H1 (cell line): ENCODE measurements around the gene POTEG.
"Not testable (repeated sequence)": the region's sequence is repeated elsewhere in the genome, so short reads cannot be mapped to it uniquely, and the experiment has no call there.

ENCODE experiments used
- CTCF ChIP-seq, 3 experiments: IDR thresholded peaks; 1 replicate in 2 of 3; 2 replicates in 1 of 3; pipeline versions ENCODE4 v1.5.1 to v1.6.1; 2011; ENCODE audit warnings: low read length in 3 of 3, mild to moderate bottlenecking in 3 of 3, inconsistent platforms in 2 of 3, low read depth in 1 of 3, moderate library complexity in 1 of 3; ENCODE audit not compliant: insufficient read depth in 1 of 3; ENCODE audit errors: control extremely low read depth in 1 of 3
- EP300 ChIP-seq, 2 experiments: IDR thresholded peaks; 1 replicate in 1 of 2; 2 replicates in 1 of 2; pipeline ENCODE4 v1.6.1; 2011 to 2012; ENCODE audit warnings: low read depth in 2 of 2, low read length in 2 of 2, mild to moderate bottlenecking in 2 of 2, borderline replicate concordance in 1 of 2, inconsistent platforms in 1 of 2, moderate library complexity in 1 of 2
- EZH2 ChIP-seq: fragments of 200-600 bp; sonication (generic); IDR thresholded peaks from 2 replicates; pipeline ENCODE4 v1.7.1; 2012; ENCODE audit warnings: low read depth, mild to moderate bottlenecking, moderate library complexity, low read length, inconsistent platforms; ENCODE audit not compliant: severe bottlenecking
- NRF1 ChIP-seq: IDR thresholded peaks from 2 replicates; pipeline ENCODE4 v1.6.1; 2011; ENCODE audit warnings: mild to moderate bottlenecking, low read depth, low read length, improper control_type of control experiment
- POLR2A ChIP-seq, 2 experiments: IDR thresholded peaks; 1 replicate in 1 of 2; 2 replicates in 1 of 2; pipeline ENCODE4 v1.6.1; 2011; ENCODE audit warnings: low read depth in 2 of 2, low read length in 2 of 2, mild to moderate bottlenecking in 2 of 2; ENCODE audit errors: control extremely low read depth in 1 of 2
- POLR2AphosphoS5 ChIP-seq: IDR thresholded peaks from 2 replicates; pipeline ENCODE4 v1.6.1; 2011; ENCODE audit warnings: low read depth, low read length
- RFX5 ChIP-seq: IDR thresholded peaks from 2 replicates; pipeline ENCODE4 v1.6.1; 2011; ENCODE audit warnings: low read depth, low read length, improper control_type of control experiment, borderline replicate concordance
- SP1 ChIP-seq: IDR thresholded peaks from 2 replicates; pipeline ENCODE4 v1.6.1; 2011; ENCODE audit warnings: low read depth, low read length
- USF2 ChIP-seq: IDR thresholded peaks from 2 replicates; pipeline ENCODE4 v1.6.1; 2011; ENCODE audit warnings: low read length, improper control_type of control experiment

DNA sequence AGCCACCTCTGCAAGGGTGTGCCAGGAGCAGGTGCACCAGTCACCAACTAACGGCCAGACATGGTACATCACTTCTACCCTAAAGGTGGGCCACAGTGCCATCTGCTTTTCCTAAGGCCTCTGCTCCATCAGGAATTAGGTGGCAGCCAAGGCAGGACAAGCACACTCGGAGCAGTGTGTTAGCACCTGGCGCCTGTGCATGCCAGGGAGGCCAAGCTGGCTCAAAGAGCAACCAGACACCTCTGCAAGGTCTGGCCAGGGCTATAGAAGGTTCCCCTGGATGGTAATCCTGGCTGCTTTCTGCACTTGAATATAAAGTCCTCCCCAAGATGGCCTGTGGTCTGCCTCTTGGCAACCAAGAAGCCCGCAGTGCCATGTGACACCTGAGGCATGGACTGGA lies 45.4 kb downstream of the POTEG start:
- not testable (repeated sequence) for TF ChIP-seq CTCF (IDR thresholded peaks at IDR 0.05; ENCODE audit: control extremely low read depth in 1 of 3, insufficient read depth in 1 of 3, low read depth in 1 of 3, low read length in 3 of 3); NRF1; EP300 (IDR thresholded peaks at IDR 0.05; ENCODE audit: borderline replicate concordance in 1 of 2, low read depth in 2 of 2, low read length in 2 of 2); USF2; EZH2; RFX5; SP1; POLR2A (IDR thresholded peaks at IDR 0.05; ENCODE audit: control extremely low read depth in 1 of 2, low read depth in 2 of 2, low read length in 2 of 2); POLR2AphosphoS5
